ENCODE results near the gene SMARCC1.

SMARCC1 gene

DNA sequence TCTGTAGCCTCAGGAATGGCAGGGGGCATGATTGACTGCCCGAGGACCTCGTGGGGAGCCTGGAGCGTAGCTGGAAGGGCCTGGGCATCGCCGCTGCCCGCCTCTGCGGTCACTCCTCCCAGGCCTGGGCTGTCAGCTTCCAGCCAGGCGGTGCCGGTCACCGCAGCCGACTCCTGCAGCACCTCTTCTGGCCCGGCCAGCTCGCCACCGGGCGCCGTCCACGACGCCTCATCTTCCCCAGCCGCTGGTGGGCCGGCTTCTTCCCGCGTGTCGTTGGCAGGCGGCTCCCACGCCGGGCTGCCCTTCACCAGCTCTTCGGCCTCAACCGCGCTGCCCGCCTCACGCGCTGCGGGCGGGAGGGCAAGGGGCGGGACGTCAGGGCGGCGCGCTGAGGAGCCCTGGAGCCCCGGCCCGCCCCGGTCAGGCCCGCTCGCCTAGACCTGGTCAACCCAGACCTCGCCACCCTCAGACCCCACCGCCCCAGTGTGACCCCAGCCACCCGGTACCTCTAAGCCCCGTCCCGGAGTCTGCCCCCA, 204.0 kb downstream of the SMARCC1 start:
- Histone ChIP-seq H3K9ac (ENCODE audit: low read depth, low read length) (no peak overlapping the region), H3K9me3 (ENCODE audit: control insufficient read depth, insufficient read depth, low read length) (no peaks in the 10 kb centered on the region), H3K36me3 (ENCODE audit: control insufficient read depth, insufficient read depth, low read length) (no peaks in the 10 kb centered on the region), H3K4me3 (ENCODE audit: low read depth, low read length) (peak overlapping the region; percentile 43; the same call in 1 of the 2 replicates), H3K4me1 (ENCODE audit: control insufficient read depth, insufficient read depth, low read length) (no peaks in the 10 kb centered on the region), H3K27me3 (ENCODE audit: control insufficient read depth, insufficient read depth, low read length) (peaks cover 34% of the 10 kb centered on the region), H3K27ac (ENCODE audit: low read depth, low read length) (no peak overlapping the region)

DNA sequence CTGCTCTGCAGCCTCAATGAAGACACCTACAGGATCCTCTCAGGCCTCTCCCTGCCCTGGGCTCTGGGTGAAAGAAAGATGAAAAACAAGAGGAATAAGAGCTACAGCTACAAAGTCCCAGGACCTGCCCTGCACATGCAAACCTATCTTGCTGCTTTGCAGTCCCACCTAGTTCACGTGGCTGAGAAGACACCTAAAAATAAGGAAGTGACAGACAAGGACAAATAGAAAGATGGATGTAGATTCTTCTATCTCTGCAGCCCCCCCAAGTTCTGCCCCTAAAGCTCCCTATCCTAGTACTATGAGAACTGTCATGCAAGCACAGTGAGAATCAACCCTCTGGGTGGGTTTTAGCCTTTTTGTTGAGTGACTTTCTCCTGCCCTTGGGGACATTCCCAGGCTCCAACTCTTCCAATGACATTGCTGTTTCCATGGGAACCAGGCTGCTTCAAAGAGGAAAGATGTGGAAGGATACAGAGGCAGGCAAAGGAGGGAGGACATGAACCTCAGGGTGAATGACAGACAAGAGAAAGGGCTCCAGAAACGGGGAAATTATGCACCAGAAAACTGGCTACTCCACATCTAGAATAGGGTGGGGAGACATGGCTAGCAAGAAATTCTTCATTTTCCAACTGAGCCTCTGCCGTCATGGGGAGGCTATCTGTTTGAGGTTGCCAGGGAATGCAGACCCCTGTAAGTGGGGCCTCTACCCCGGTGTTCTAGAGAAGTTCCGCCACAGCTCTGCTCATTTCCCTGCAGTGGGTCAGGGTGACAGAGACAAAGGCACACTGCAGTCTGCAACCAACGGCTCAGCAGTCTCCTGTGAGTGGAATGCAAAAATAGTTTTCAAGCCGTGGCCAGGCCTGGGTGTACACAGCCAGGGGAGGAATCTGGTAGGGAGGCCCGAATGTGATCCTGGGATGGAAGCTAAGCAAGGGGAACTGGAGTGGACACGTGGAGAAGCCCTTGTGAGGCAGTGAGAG, 208.2 kb downstream of the SMARCC1 start:
- Histone ChIP-seq H3K9ac (ENCODE audit: low read depth, low read length) (no peak overlapping the region), H3K4me1 (ENCODE audit: control insufficient read depth, insufficient read depth, low read length) (no peaks in the 10 kb centered on the region), H3K27ac (ENCODE audit: low read depth, low read length) (no peak overlapping the region), H3K9me3 (ENCODE audit: control insufficient read depth, insufficient read depth, low read length) (no peaks in the 10 kb centered on the region), H3K4me3 (ENCODE audit: low read depth, low read length) (no peak overlapping the region), H3K36me3 (ENCODE audit: control insufficient read depth, insufficient read depth, low read length) (no peaks in the 10 kb centered on the region), H3K27me3 (ENCODE audit: control insufficient read depth, insufficient read depth, low read length) (peaks cover 12% of the 10 kb centered on the region)

DNA sequence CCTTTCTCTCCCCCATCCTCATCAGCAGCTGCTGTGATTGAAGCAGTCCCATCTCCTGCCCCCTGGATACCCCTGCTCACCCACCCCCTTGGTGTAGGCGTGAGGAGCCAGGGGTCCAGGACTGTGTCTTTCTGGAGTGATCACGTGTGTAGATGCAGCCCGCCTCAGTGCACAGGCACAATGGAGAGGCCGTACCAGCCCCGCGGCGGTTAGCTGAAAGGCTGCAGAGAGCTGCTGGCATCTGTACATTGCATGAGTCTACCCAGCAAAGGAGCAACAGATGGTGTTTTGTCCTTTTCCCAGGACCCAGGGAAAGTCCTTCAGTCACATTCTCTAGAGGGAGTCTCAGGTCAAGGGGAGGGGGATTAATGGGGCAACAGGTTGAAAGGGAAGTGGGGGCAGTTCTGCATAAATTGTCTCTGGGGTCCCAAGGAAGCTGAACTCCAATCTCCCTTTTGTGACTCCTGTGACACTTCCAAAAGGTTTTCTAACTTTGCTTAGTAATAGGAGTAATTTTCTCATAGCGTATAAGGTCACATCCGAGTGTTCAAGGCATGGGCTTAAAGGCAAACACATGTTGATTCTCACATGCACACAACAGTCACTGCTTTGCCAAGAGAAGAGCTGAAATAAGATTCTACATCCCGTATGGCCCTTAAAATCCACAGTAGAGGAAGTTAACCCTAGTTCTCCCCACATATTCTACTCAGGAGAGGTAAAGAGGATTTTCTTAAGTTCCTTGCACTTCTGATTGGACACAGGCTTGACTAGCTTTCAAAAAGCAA, 210.1 kb downstream of the SMARCC1 start:
- Histone ChIP-seq H3K27me3 (ENCODE audit: control insufficient read depth, insufficient read depth, low read length) (no peaks in the 10 kb centered on the region), H3K9ac (ENCODE audit: low read depth, low read length) (no peak overlapping the region), H3K9me3 (ENCODE audit: control insufficient read depth, insufficient read depth, low read length) (no peaks in the 10 kb centered on the region), H3K36me3 (ENCODE audit: control insufficient read depth, insufficient read depth, low read length) (no peaks in the 10 kb centered on the region), H3K27ac (ENCODE audit: low read depth, low read length) (no peak overlapping the region), H3K4me3 (ENCODE audit: low read depth, low read length) (no peak overlapping the region), H3K4me1 (ENCODE audit: control insufficient read depth, insufficient read depth, low read length) (no peaks in the 10 kb centered on the region)

DNA sequence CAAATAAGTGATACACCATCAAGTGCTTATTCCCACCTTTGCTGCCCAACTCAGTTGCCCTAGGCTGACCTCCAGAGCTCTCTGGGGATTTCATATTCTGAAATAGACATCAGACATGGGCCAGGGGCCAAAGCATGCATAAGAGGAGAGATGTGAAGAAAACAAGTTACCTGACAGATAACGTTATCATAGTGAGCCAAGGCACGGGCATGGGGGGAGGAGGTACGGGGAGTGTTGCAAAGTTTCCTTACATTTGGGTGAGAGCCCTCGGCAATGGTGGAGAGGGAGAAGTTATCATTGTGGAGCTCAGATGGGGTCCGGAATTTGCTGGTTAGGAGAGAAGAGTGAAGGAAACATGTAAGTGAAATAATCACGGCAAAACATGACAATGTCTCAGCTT, 212.8 kb downstream of the SMARCC1 start:
- H3K27ac ChIP-seq (ENCODE audit: low read depth, low read length): no peak overlapping the region
- no peaks in the 10 kb centered on the region for H3K36me3 ChIP-seq (ENCODE audit: control insufficient read depth, insufficient read depth, low read length)
- H3K4me3 ChIP-seq (ENCODE audit: low read depth, low read length): no peak overlapping the region
- H3K4me1 ChIP-seq (ENCODE audit: control insufficient read depth, insufficient read depth, low read length): no peaks in the 10 kb centered on the region
- H3K9ac ChIP-seq (ENCODE audit: low read depth, low read length): no peak overlapping the region
- H3K9me3 ChIP-seq (ENCODE audit: control insufficient read depth, insufficient read depth, low read length): no peaks in the 10 kb centered on the region
- no peaks in the 10 kb centered on the region for H3K27me3 ChIP-seq (ENCODE audit: control insufficient read depth, insufficient read depth, low read length)

DNA sequence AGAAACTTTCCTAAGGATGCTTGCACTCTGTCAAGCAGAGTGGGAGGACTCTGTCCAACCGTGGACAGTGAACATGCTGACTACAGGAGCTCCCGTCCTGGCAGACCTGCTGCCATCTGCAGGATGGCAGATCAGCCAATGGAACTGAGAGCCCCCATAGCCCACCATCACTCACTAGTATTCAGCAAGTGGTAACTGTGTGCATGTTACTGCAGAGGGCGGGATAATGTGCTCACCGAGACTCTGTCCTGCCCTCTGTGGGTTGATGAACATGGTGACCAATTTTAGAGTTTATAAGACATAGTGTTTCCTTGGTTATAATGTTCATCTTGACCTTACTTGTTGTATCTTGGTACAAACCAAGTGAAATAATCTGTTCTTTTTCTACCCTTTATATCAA, 214.5 kb downstream of the SMARCC1 start:
- Histone ChIP-seq H3K27ac (ENCODE audit: low read depth, low read length) (no peak overlapping the region), H3K4me1 (ENCODE audit: control insufficient read depth, insufficient read depth, low read length) (no peaks in the 10 kb centered on the region), H3K9ac (ENCODE audit: low read depth, low read length) (no peak overlapping the region), H3K27me3 (ENCODE audit: control insufficient read depth, insufficient read depth, low read length) (no peaks in the 10 kb centered on the region), H3K4me3 (ENCODE audit: low read depth, low read length) (no peak overlapping the region), H3K9me3 (ENCODE audit: control insufficient read depth, insufficient read depth, low read length) (no peaks in the 10 kb centered on the region), H3K36me3 (ENCODE audit: control insufficient read depth, insufficient read depth, low read length) (no peaks in the 10 kb centered on the region)

DNA sequence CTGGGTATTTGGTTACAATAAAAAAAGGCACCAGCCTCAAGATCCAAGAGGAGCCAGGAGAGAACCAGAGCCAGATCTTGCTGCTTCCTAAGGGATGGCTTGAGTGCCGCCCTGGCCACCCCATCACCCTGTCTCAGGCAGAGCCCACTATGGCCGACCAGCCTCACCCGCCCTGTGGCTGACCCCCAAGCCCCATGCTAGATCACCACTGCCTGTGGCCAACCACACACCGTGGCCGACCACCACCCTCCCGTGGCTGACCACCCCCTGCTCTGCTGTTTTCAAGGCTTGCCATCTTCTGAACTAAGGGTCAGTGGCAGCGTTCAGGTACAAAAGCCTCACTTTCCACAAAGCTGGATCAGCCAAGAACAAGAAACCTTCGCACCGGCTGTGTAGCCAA, 215.0 kb downstream of the SMARCC1 start:
- Histone ChIP-seq H3K27ac (ENCODE audit: low read depth, low read length) (no peak overlapping the region), H3K27me3 (ENCODE audit: control insufficient read depth, insufficient read depth, low read length) (no peaks in the 10 kb centered on the region)

DNA sequence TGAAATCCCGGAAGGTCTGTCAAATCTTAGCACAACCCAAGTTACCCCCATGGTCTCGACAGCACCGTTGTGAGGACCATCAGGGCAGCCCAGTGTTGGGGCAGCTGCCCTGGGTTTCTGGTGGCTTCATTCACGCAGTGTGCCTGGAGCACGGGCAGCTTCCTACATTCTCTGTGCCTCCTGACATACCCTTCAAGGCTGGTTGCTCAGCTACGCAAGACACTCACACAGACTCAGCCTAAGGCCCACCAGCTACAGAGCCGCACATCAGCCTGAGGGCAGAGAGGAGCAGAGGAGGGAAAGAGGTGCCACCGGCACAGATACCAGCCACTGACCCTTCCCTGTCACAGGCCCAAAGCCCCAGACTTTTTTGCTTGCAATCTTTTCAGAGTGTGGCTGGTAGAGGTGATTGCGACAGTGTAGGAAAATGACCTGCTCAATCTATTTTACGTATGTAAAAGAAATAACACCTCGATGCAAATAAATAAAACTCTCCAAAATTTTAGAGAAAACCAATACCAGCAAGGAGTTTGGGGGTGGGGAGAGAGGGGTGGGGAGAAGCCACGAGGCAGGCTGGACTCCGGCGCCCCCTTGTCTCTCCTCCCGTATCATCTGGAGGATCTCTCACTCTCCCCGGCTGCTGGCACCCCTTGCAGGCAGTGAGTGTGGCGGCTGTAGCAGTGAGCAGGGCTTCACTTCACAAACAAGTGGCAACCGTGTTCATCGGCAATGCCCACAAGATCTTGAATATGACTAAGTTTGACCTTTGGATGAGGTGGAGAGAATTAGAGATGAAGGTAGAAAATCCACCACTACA, 215.8 kb downstream of the SMARCC1 start:
- H3K9ac ChIP-seq (ENCODE audit: low read depth, low read length): no peak overlapping the region
- H3K9me3 ChIP-seq (ENCODE audit: control insufficient read depth, insufficient read depth, low read length): no peaks in the 10 kb centered on the region
- no peak overlapping the region for H3K4me3 ChIP-seq (ENCODE audit: low read depth, low read length)

More for the DNA sequence above, 215.0 kb downstream of the SMARCC1 start:
- Histone ChIP-seq H3K9me3 (ENCODE audit: control insufficient read depth, insufficient read depth, low read length) (no peaks in the 10 kb centered on the region), H3K4me3 (ENCODE audit: low read depth, low read length) (no peak overlapping the region), H3K9ac (ENCODE audit: low read depth, low read length) (no peak overlapping the region), H3K4me1 (ENCODE audit: control insufficient read depth, insufficient read depth, low read length) (no peaks in the 10 kb centered on the region), H3K36me3 (ENCODE audit: control insufficient read depth, insufficient read depth, low read length) (no peaks in the 10 kb centered on the region)

DNA sequence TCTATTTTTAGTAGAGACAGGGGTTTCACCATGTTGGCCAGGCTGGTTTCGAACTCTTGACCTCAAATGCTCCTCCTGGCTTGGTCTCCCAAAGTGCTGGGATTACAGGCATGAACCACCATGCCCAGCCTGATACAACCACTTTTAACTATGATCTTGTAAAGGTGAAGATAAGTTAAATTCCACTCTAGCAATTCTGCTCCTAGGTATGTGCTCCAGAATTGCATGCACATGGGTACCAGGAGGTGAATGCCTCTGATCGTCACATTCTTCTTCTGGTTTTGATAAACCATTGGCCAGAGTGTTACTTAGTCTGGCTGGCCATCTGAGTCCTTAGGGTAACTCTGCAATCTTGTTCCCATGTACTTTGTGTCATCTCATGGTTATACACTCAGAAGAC, 225.3 kb downstream of the SMARCC1 start:
- H3K4me3 ChIP-seq (ENCODE audit: low read depth, low read length): no peak overlapping the region
- no peaks in the 10 kb centered on the region for H3K4me1 ChIP-seq (ENCODE audit: control insufficient read depth, insufficient read depth, low read length)
- H3K9ac ChIP-seq (ENCODE audit: low read depth, low read length): no peak overlapping the region
- no peaks in the 10 kb centered on the region for H3K27me3 ChIP-seq (ENCODE audit: control insufficient read depth, insufficient read depth, low read length)
- H3K36me3 ChIP-seq (ENCODE audit: control insufficient read depth, insufficient read depth, low read length): no peaks in the 10 kb centered on the region
- no peak overlapping the region for H3K27ac ChIP-seq (ENCODE audit: low read depth, low read length)
- H3K9me3 ChIP-seq (ENCODE audit: control insufficient read depth, insufficient read depth, low read length): no peaks in the 10 kb centered on the region

More for the DNA sequence above, 215.8 kb downstream of the SMARCC1 start:
- no peaks in the 10 kb centered on the region for H3K27me3 ChIP-seq (ENCODE audit: control insufficient read depth, insufficient read depth, low read length)
- no peaks in the 10 kb centered on the region for H3K4me1 ChIP-seq (ENCODE audit: control insufficient read depth, insufficient read depth, low read length)
- H3K27ac ChIP-seq (ENCODE audit: low read depth, low read length): no peak overlapping the region
- H3K36me3 ChIP-seq (ENCODE audit: control insufficient read depth, insufficient read depth, low read length): no peaks in the 10 kb centered on the region

DNA sequence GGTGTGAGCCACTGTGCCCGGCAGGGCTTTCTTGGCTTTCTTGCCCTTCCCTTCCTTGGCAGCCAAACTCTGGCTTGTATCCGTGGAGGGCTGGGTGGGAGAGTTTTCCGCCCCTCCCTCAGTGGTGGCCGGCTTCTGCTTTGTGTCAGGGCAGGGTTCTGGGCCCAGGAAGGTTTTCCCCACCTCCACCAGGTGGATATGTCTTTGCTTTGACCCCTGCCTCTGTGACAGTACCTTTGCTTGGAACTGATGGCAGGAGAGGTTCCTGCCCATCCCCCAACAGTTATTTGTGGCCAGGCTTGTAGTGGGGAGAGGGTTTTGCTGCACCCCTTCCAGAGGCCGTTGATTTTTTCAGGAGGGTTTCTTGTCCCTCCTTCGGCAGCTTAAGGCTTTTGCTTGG, 227.4 kb downstream of the SMARCC1 start:
- no peak overlapping the region for H3K9ac ChIP-seq (ENCODE audit: low read depth, low read length)
- no peak overlapping the region for H3K27ac ChIP-seq (ENCODE audit: low read depth, low read length)
- H3K4me1 ChIP-seq (ENCODE audit: control insufficient read depth, insufficient read depth, low read length): no peaks in the 10 kb centered on the region
- no peaks in the 10 kb centered on the region for H3K36me3 ChIP-seq (ENCODE audit: control insufficient read depth, insufficient read depth, low read length)
- H3K9me3 ChIP-seq (ENCODE audit: control insufficient read depth, insufficient read depth, low read length): no peaks in the 10 kb centered on the region
- no peaks in the 10 kb centered on the region for H3K27me3 ChIP-seq (ENCODE audit: control insufficient read depth, insufficient read depth, low read length)
- no peak overlapping the region for H3K4me3 ChIP-seq (ENCODE audit: low read depth, low read length)

DNA sequence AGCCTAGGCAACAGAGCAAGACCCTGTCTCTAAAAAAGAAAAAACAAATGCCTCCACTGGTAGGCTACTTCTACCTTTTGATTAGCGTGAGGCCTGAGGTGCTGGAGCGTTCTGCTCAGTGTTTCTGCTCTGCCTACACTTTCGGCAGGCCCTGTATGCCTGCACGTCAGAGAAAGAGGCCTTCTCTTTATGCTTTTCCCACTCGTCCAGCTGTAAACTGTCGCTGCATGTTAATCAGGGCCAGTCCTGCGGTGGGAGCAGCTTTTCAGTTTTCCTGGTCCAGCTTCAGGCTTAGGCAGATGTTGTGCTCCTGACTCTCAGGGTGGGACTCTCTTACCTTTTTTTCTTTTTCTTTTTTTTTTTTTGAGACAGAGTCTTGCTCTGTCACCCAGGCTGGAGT, 228.3 kb downstream of the SMARCC1 start:
- Histone ChIP-seq H3K9me3 (ENCODE audit: control insufficient read depth, insufficient read depth, low read length) (no peaks in the 10 kb centered on the region), H3K4me1 (ENCODE audit: control insufficient read depth, insufficient read depth, low read length) (no peaks in the 10 kb centered on the region), H3K27me3 (ENCODE audit: control insufficient read depth, insufficient read depth, low read length) (no peaks in the 10 kb centered on the region), H3K4me3 (ENCODE audit: low read depth, low read length) (no peak overlapping the region), H3K36me3 (ENCODE audit: control insufficient read depth, insufficient read depth, low read length) (no peaks in the 10 kb centered on the region), H3K27ac (ENCODE audit: low read depth, low read length) (no peak overlapping the region), H3K9ac (ENCODE audit: low read depth, low read length) (no peak overlapping the region)

Data from HUES48 (cell line).